ENCODE results near the gene ZNF648.

ZNF648 gene

GRCh38 chr1:182056601-182057366, 4.7 kb downstream of the ZNF648 start:
- no peak overlapping the region for H3K4me3 ChIP-seq (ENCODE audit: low read depth, low read length)
- TF ChIP-seq CTCF (IDR thresholded peaks at IDR 0.05; ENCODE audit: low read depth, low read length), result no peak

- no peak overlapping the region for H3K4me3 ChIP-seq (ENCODE audit: low read depth, low read length)
- TF ChIP-seq CTCF (IDR thresholded peaks at IDR 0.05; ENCODE audit: low read depth, low read length), result no peak
Measured at GRCh38 chr1:182054698-182055326, 6.7 kb downstream of the ZNF648 start.

- TF ChIP-seq CTCF (IDR thresholded peaks at IDR 0.05; ENCODE audit: low read depth, low read length), result no peak
- H3K4me3 ChIP-seq (ENCODE audit: low read depth, low read length), result no peak overlapping the region
Measured at GRCh38 chr1:182052355-182052754, 9.2 kb downstream of the ZNF648 start.

- no peak overlapping the region for H3K4me3 ChIP-seq (ENCODE audit: low read depth, low read length)
- TF ChIP-seq CTCF (IDR thresholded peaks at IDR 0.05; ENCODE audit: low read depth, low read length), result no peak
Measured at GRCh38 chr1:182051938-182052337, 9.6 kb downstream of the ZNF648 start.

- TF ChIP-seq CTCF (IDR thresholded peaks at IDR 0.05; ENCODE audit: low read depth, low read length), result no peak
Measured at GRCh38 chr1:182050481-182051448, 10.7 kb downstream of the ZNF648 start.

GRCh38 chr1:182048562-182048961, 12.9 kb downstream of the ZNF648 start:
- no peak overlapping the region for H3K4me3 ChIP-seq (ENCODE audit: low read depth, low read length)
- no peak for TF ChIP-seq CTCF (IDR thresholded peaks at IDR 0.05; ENCODE audit: low read depth, low read length)

More at GRCh38 chr1:182050481-182051448, 10.7 kb downstream of the ZNF648 start:
- no peak overlapping the region for H3K4me3 ChIP-seq (ENCODE audit: low read depth, low read length)

All from WI38 (cell line).